DMS79 (cell line): Measurements from ENCODE around the gene ABHD1.
"Not testable (repeated sequence)": the region's sequence is repeated elsewhere in the genome, so short reads cannot be mapped to it uniquely, and the experiment has no call there.

Experiments
- DNase-seq: peaks from one replicate; lab custom pipeline; 2025; lab: John Stamatoyannopoulos, UW

ABHD1 gene

DNA sequence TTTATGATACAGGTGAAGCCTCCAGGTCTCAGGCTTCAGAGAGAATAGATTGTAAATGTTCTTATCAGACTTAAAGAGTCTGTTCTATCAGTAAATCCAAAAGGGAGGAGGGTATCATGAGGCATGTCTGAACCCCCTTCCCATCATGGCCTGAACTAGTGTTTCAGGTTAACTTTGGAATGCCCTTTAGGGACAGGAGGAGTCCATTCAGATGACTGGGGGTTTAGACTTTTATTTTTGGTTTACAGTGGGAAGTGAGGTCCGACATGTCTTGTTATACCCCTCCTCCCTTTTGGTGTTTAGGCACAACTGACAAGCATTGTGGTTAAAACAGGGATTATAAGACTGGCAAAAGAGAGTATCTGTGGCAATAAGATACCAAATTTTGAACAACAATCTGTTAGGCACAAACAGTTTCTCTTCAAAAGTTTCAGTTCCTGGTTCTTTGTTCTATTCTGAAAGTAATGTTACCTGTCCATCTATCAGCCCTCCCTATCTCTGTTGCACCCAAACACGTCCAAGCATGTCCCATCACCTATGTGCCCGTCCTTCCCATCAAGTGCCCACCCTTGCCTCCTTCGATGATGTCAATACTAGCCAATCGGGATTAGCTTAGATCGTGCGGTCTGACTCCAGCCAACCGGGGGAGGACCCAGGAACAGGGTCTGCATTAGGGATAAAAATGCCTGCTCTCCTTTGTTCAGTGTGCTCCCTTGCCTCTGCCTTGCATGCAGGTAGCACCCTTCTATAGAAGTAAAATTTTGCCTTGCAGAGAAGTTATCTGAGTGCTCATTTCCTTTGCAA is 41.5 kb downstream of the ABHD1 start:
- DNase-seq: no peak

GRCh38 chr2:27170581-27171337 is 47.1 kb downstream of the ABHD1 start:
- DNase-seq: no peak

- DNase-seq: no peak
Observed at GRCh38 chr2:27171351-27171848, 47.8 kb downstream of the ABHD1 start.

DNA sequence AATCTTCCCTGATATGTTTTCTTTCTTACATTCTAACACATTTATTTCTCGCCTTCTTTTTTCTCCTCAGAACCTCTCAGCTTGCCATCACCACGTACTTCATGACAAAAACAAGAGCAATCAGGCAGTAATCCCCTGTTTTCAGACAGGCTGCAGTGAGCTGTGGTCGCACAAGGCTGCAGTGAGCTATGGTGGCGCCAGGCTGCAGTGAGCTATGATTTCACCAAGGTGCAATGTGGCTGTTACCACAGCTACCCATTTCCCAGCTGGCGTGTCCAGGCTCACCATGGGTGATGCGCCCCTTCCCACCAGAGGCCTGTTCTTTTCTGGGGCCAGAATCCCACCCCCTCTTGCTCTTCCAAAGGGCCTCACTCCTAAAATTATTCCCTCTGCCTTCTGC is 51.0 kb downstream of the ABHD1 start:
- DNase-seq: no peak

DNA sequence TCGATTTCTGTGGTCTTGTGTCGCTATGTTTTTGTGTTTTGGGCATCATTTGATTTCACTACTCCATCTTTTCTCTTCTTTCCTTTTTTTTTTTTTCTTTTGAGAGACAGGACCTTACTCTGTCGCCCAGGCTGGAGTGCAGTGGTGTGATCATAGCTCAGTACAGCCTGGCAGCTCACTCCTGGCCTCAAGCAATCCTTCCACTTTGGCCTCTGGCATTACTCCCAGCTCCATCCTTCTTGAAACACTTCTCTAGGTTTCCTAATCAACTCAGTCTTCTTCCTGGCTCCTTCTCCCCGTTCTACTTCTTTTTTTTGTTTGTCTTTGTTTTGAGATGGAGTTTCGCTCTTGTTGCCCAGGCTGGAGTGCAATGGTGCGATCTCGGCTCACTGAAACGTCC is 51.7 kb downstream of the ABHD1 start:
- no peak for DNase-seq

- not testable (repeated sequence) for DNase-seq
Observed at GRCh38 chr2:27175781-27176180, 52.2 kb downstream of the ABHD1 start.

- no peak for DNase-seq
Observed at GRCh38 chr2:27177441-27178351, 54.1 kb downstream of the ABHD1 start.

DNA sequence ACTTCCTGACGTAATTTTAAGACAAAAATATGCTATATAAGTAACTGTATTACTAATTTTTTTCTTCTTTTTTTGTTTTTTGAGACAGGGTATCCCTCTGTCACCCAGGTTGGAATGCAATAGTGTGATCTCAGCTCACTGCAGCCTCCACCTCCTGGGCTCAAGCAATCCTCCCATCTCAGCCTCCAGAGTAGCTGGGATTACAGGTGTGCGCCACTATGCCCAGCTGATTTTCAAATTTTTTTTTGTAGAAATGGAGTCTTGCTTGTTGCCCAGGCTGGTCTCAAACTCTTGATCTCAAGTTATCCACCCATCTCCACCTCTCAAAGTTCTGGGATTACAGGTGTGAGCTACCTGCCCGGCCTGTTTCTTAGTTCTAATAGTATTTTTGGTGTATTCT is 54.9 kb downstream of the ABHD1 start:
- no peak for DNase-seq

DNA sequence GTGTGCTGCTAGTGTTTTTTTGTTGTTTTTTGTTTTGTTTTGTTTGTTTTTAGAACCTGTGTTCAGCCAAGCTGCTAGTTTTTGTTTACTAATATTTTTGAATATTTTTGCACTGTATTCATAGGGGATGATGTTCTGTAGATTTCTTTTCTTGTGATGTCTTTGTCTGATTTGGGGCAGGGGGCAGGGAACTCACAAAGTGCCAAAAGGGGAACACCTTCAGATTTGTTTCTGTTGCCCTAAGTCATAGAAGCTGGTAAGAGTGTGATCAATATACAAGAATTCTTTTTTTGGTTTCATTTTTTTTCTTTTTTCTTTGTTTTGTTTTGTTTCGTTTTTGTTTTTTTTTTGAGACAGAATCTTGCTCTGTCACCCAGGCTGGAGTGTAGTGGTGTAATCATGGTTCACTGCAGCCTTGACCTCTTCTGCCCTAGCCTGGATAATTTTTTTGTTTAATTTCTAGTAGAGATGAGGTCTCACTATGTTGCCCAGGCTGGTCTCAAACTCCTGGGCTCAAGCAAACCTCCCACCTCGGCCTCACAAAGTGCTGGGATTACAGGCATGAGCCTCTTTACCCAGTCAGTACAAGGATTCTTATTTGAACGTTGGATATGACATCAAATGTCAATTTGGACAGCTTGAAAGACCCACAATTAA is 55.9 kb downstream of the ABHD1 start:
- no peak for DNase-seq
